ENCODE results near the gene ZNF841. TPM values are rescaled to one million over a fixed set of nuclear protein-coding genes. Genes with fewer than 3 reads are reported as not detected.

The ZNF841 gene
- total and polyA plus RNA-seq, 9 of the 15 experiments (the other 6 are each of a cell fraction or from before 2014, with no cell fraction given), result 3.1 to 17.1 (median 11.0) TPM

DNA sequence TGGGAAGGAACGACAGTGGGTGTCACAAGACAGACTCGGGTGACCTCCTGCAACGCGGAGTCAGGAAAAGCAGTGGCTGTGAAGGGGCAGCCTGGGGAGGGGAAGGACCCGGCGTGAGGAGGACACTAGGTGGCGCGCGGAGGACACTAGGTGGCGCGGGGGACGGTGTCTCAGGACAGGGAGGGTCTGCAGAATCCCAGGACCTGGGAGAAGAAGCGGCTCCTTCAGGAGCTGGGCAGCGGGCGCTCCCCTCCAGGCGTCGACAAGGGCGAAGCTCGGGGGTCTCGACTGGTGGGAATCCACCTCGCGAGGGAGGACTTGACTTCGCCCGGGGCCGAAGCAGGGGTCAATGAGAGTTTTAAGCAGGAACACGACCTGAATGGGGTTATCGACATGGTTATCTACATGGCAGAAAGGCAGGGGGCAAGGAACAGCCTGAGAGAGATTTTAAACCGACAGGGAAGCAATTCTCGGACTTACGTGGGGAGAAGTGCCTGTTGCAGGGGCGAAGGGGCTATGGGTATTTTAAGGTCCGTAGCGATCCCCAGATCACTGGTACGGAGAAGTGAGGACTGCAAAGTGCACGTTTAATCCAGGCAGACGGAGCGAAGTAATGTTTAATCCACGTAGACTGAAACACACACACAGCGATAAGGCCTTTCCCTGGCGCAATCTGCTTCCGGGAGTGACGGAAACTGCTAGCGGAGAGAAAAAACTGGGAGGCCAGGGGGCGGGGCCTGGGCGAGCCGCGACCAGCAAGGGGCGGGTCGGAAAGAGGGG lies 43.9 kb upstream of the ZNF841 start, which contains the start of gene ZNF616 (continued):
- TF ChIP-seq ZNF639 (CRISPR knock-in tag; conservative IDR thresholded peaks at IDR 0.05 in 1 of 2, IDR thresholded peaks at IDR 0.05 in 1 of 2) (peak in 1 of 2 experiments; percentile 61; a peak in 1 of 4 replicates), ETV6 (IDR thresholded peaks at IDR 0.05; ENCODE audit: borderline replicate concordance in 1 of 2, low read depth in 2 of 2, low read length in 1 of 2) (no peak), ETV6 (CRISPR knock-in tag; IDR thresholded peaks at IDR 0.05; ENCODE audit: borderline replicate concordance) (no peak), KDM1A (IDR thresholded peaks at IDR 0.05) (no peak), GTF2F1 (IDR thresholded peaks at IDR 0.05; ENCODE audit: low read depth, low read length) (no peak), ZNF311 (CRISPR knock-in tag; IDR thresholded peaks at IDR 0.05) (no peak), TOE1 (IDR thresholded peaks at IDR 0.05; ENCODE audit: borderline replicate concordance) (peak; percentile 35; the same call in 1 of the 2 replicates), TOE1 (CRISPR knock-in tag; IDR thresholded peaks at IDR 0.05; ENCODE audit: borderline replicate concordance, low read depth) (no peak), ZNF318 (IDR thresholded peaks at IDR 0.05; ENCODE audit: borderline replicate concordance in 1 of 2, low read depth in 1 of 2) (0 out of 4 replicates have a peak, but pooled peaks of 1 of the 2 experiments have one; percentile 16), ZNF551 (CRISPR knock-in tag; IDR thresholded peaks at IDR 0.05) (no peak), NFIC (IDR thresholded peaks at IDR 0.05) (0 out of 2 replicates have a peak, but pooled peaks have one; percentile 33), TEAD1 (CRISPR knock-in tag; IDR thresholded peaks at IDR 0.05) (0 out of 4 replicates have a peak, but pooled peaks of 1 of the 2 experiments have one; percentile 78), POLR3G (IDR thresholded peaks at IDR 0.05; ENCODE audit: extremely low read depth, insufficient read length, insufficient replicate concordance) (no peak), BRD9 (IDR thresholded peaks at IDR 0.05; ENCODE audit: low read depth, partially characterized antibody) (peak; percentile 92)
- TF ChIP-seq, protein P1, sequence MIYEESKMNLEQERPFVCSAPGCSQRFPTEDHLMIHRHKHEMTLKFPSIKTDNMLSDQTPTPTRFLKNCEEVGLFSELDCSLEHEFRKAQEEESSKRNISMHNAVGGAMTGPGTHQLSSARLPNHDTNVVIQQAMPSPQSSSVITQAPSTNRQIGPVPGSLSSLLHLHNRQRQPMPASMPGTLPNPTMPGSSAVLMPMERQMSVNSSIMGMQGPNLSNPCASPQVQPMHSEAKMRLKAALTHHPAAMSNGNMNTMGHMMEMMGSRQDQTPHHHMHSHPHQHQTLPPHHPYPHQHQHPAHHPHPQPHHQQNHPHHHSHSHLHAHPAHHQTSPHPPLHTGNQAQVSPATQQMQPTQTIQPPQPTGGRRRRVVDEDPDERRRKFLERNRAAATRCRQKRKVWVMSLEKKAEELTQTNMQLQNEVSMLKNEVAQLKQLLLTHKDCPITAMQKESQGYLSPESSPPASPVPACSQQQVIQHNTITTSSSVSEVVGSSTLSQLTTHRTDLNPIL (CRISPR knock-in tag; IDR thresholded peaks at IDR 0.05), result no peak
